ENCODE measurements around the gene LMOD1.

- TF ChIP-seq CTCF (IDR thresholded peaks at IDR 0.05) (no peak), POLR2A (IDR thresholded peaks at IDR 0.05) (no peak), POLR2AphosphoS5 (IDR thresholded peaks at IDR 0.05) (no peak)
Measured at GRCh38 chr1:201883266-201883665, 63.1 kb downstream of the LMOD1 start.
